Left lobe of liver (tissue), 2 donors: ENCODE results near the gene VDR. TPM values are rescaled to one million over a fixed set of nuclear protein-coding genes. Genes with fewer than 3 reads are reported as not detected.
A peak's percentile ranks its signal among the peaks of the same experiment; 100 is the strongest.

Source experiments
- ATAC-seq: fragments of 200-7000 bp; cut with Tn5 transposase; one replicate; pipeline ENCODE4 v1.9.1; 2020; ENCODE audit warnings: mild to moderate bottlenecking, moderate library complexity
- DNase-seq: peaks from one replicate; pipeline ENCODE4 v3.0.0-alpha.2; 2020; ENCODE audit warnings: low spot score
- total RNA-seq: library from RNA; stranded (reverse); gene quantifications from one replicate; pipeline ENCODE4 v1.2.1, GENCODE V29; 2021
- donor health status: DM: no; HTN: no; CAD: no; lungs with moderate emphysema.
- donor health status: DM: no; HTN: yes; CAD: no.

VDR gene
- total RNA-seq, 1 donor from 2014 or later: 0.28 TPM

- ATAC-seq: peak; percentile 47
- no peak for DNase-seq
These were observed 103.5 kb downstream of the VDR start for GRCh38 chr12:47801170-47801903.

- DNase-seq (no peak), ATAC-seq (no peak)
These were observed 104.2 kb downstream of the VDR start for GRCh38 chr12:47800582-47800981.

- peak; percentile 20 for ATAC-seq
- no peak for DNase-seq
These were observed 105.3 kb downstream of the VDR start for GRCh38 chr12:47799357-47799955.

- ATAC-seq: no peak
- DNase-seq: no peak
These were observed 106.3 kb downstream of the VDR start for GRCh38 chr12:47798382-47798948.

- ATAC-seq: peak; percentile 88
- DNase-seq: no peak
These were observed 107.4 kb downstream of the VDR start for GRCh38 chr12:47797441-47797840.

GRCh38 chr12:47795814-47796411, 108.9 kb downstream of the VDR start:
- DNase-seq: no peak
- no peak for ATAC-seq

- DNase-seq (no peak), ATAC-seq (no peak)
These were observed 109.5 kb downstream of the VDR start for GRCh38 chr12:47795121-47795813.

- DNase-seq: no peak
- no peak for ATAC-seq
These were observed 110.1 kb downstream of the VDR start for GRCh38 chr12:47794679-47795078.

- DNase-seq: no peak
These were observed 111.6 kb downstream of the VDR start for GRCh38 chr12:47793015-47793681.

GRCh38 chr12:47791874-47792273, 112.9 kb downstream of the VDR start:
- DNase-seq (no peak), ATAC-seq (no peak)

More at GRCh38 chr12:47793015-47793681, 111.6 kb downstream of the VDR start:
- no peak for ATAC-seq

Other genes with a start within 250 kb of the VDR start
- gene RPAP3, start 199.0 kb downstream of the VDR start, total RNA-seq: 5.8 TPM
- gene ENDOU, start 179.5 kb downstream of the VDR start, total RNA-seq: not detected
- gene RAPGEF3, start 146.1 kb downstream of the VDR start, total RNA-seq: 2.1 TPM
- 14.1 TPM for gene SLC48A1, start 131.8 kb downstream of the VDR start, total RNA-seq
- 8.1 TPM for gene HDAC7, start 85.1 kb downstream of the VDR start, total RNA-seq
- gene TMEM106C, start 58.6 kb upstream of the VDR start, total RNA-seq: 14.8 TPM
- 0.08 TPM for gene COL2A1, start 99.5 kb upstream of the VDR start, total RNA-seq
- 3.9 TPM for gene SENP1, start 201.1 kb upstream of the VDR start, total RNA-seq
- gene PFKM, start 214.4 kb upstream of the VDR start, total RNA-seq: 5.4 TPM